GM12878 (cell line): ENCODE results near the gene PCID2. TPM values are rescaled to one million over a fixed set of nuclear protein-coding genes. Genes with fewer than 3 reads are reported as not detected.

Experiments used
- ATF3 ChIP-seq: IDR thresholded peaks from 2 replicates; pipeline ENCODE4 v1.6.1; 2011; ENCODE audit warnings: low read depth, mild to moderate bottlenecking, low read length, moderate library complexity, borderline replicate concordance; ENCODE audit errors: extremely low read depth
- ATF7 ChIP-seq: fragments of 450-650 bp; IDR thresholded peaks from 2 replicates; pipeline ENCODE4 v1.6.1; 2016; ENCODE audit warnings: low read depth, mild to moderate bottlenecking
- BRCA1 ChIP-seq: IDR thresholded peaks from 2 replicates; pipeline ENCODE4 v1.6.1; 2011; ENCODE audit warnings: low read depth, low read length, improper control_type of control experiment
- EED ChIP-seq: sonication (generic); IDR thresholded peaks from 2 replicates; pipeline ENCODE4 v1.6.1; 2016; ENCODE audit warnings: antibody characterized with exemption, low read depth
- EGR1 ChIP-seq, 2 experiments: IDR thresholded peaks; 1 replicate in 1 of 2; 2 replicates in 1 of 2; pipeline ENCODE4 v1.6.1; 2011 to 2012; ENCODE audit warnings: low read depth in 2 of 2, low read length in 2 of 2, borderline replicate concordance in 1 of 2, mild to moderate bottlenecking in 1 of 2, moderate library complexity in 1 of 2
- ELK1 ChIP-seq: IDR thresholded peaks from 2 replicates; pipeline ENCODE4 v1.6.1; 2012; ENCODE audit warnings: low read depth, low read length, improper control_type of control experiment
- EP300 ChIP-seq, 2 experiments: fragments of 150-350 bp in 1 of 2; IDR thresholded peaks; 2 replicates each; pipeline ENCODE4 v1.6.1; 2011 to 2012; ENCODE audit warnings: low read depth in 2 of 2, low read length in 2 of 2, borderline replicate concordance in 1 of 2, improper control_type of control experiment in 1 of 2, inconsistent platforms in 1 of 2; ENCODE audit not compliant: control insufficient read depth in 1 of 2
- ETV6 ChIP-seq, 2 experiments: fragments of 450-650 bp in 1 of 2; IDR thresholded peaks in 1 of 2; conservative IDR thresholded peaks in 1 of 2; 2 replicates each; pipeline ENCODE4 v1.6.1; 2014; ENCODE audit warnings: antibody characterized with exemption in 1 of 2, borderline replicate concordance in 1 of 2, low read depth in 1 of 2, mild to moderate bottlenecking in 1 of 2, moderate library complexity in 1 of 2
- NKRF ChIP-seq: fragments of 450-650 bp; conservative IDR thresholded peaks from 2 replicates; pipeline ENCODE4 v1.6.1; 2017; ENCODE audit warnings: mild to moderate bottlenecking, moderate library complexity
- PML ChIP-seq: IDR thresholded peaks from 2 replicates; pipeline ENCODE4 v1.6.1; 2012; ENCODE audit warnings: low read length, inconsistent platforms
- SMC3 ChIP-seq: IDR thresholded peaks from 2 replicates; pipeline ENCODE4 v1.6.1; 2011; ENCODE audit warnings: low read length, improper control_type of control experiment, borderline replicate concordance
- SREBF2 ChIP-seq: IDR thresholded peaks from 2 replicates; pipeline ENCODE4 v1.6.1; 2012; ENCODE audit warnings: mild to moderate bottlenecking, low read length
- SRF ChIP-seq, 2 experiments: IDR thresholded peaks; 2 replicates each; pipeline ENCODE4 v1.6.1; 2011; ENCODE audit warnings: low read depth in 2 of 2, low read length in 2 of 2, mild to moderate bottlenecking in 1 of 2, moderate library complexity in 1 of 2
- TCF3 ChIP-seq: IDR thresholded peaks from 2 replicates; pipeline ENCODE4 v1.6.1; 2012; ENCODE audit warnings: low read depth, mild to moderate bottlenecking, low read length, borderline replicate concordance; ENCODE audit not compliant: insufficient read depth
- ZBTB33 ChIP-seq: fragments of 450-650 bp; IDR thresholded peaks from 2 replicates; pipeline ENCODE4 v1.6.1; 2017; ENCODE audit warnings: mild to moderate bottlenecking
- ZNF592 ChIP-seq: fragments of 450-650 bp; IDR thresholded peaks from 2 replicates; pipeline ENCODE4 v1.6.1; 2017; ENCODE audit warnings: mild to moderate bottlenecking, moderate library complexity
- polyA plus RNA-seq, 11 experiments: library from polyadenylated mRNA; depleted of rRNA in 4 of 11; unstranded in 6 of 11; stranded (reverse) in 5 of 11; fragments of >200 nt; fragmentation: Nextera tagmentation in 4 of 11; fragmentation: Illumina TruSeq in 1 of 11; extraction: Ambion mirVana in 4 of 11; extraction: Trizol in 1 of 11; gene quantifications; 1 replicate in 1 of 11; 2 replicates in 10 of 11; pipeline versions ENCODE4 v1.2.1 to v1.2.3, GENCODE V29; 2011 to 2016; ENCODE audit warnings: inconsistent platforms in 2 of 11, missing spikeins in 2 of 11, low read depth in 1 of 11
- total RNA-seq, 4 experiments: library from RNA; depleted of rRNA in 3 of 4; stranded (reverse); fragments of >200 nt in 3 of 4; fragmentation: Illumina TruSeq in 1 of 4; extraction: Trizol in 1 of 4; gene quantifications; 2 replicates each; pipeline versions ENCODE4 v1.2.1 to v1.2.3, GENCODE V29; 2013 to 2021

The PCID2 gene
- total and polyA plus RNA-seq, 10 of the 15 experiments (the other 5 are each of a cell fraction or from before 2014, with no cell fraction given) = 37.0 to 98.1 (median 58.3) TPM

GRCh38 chr13:113208421-113209335 lies at the start of gene PCID2 (continued):
- TF ChIP-seq ZBTB33 (no peak), ELK1 (peak; percentile 87), ATF7 (peak; percentile 39), SMC3 (no peak), ZNF592 (no peak), EED (no peak; the same call in 1 of the 2 replicates), SRF (IDR thresholded peaks at IDR 0.05; ENCODE audit: low read depth in 2 of 2, low read length in 2 of 2) (peak in 1 of 2 experiments; percentile 91; a peak in 3 of 4 replicates), NKRF (peak; percentile 40), ATF3 (no peak), PML (no peak), ETV6 (conservative IDR thresholded peaks at IDR 0.05 in 1 of 2, IDR thresholded peaks at IDR 0.05 in 1 of 2; ENCODE audit: borderline replicate concordance in 1 of 2, low read depth in 1 of 2) (no peak), EGR1 (IDR thresholded peaks at IDR 0.05; ENCODE audit: borderline replicate concordance in 1 of 2, low read depth in 2 of 2, low read length in 2 of 2) (peak; percentile 33 to 50; a peak in 2 of 3 replicates), SREBF2 (no peak), TCF3 (peak; percentile 89), EP300 (IDR thresholded peaks at IDR 0.05; ENCODE audit: borderline replicate concordance in 1 of 2, control insufficient read depth in 1 of 2, low read depth in 2 of 2, low read length in 2 of 2) (no peak), BRCA1 (no peak)
